GM21619 (cell line): ENCODE data around the gene AIG1.
"Not testable (repeated sequence)": the region's sequence is repeated elsewhere in the genome, so short reads cannot be mapped to it uniquely, and the experiment has no call there.

Experiments
- ATAC-seq: cut with Tn5 transposase; IDR thresholded peaks from one replicate; pipeline ENCODE4 v1.9.1; 2021; ENCODE audit not compliant: unreplicated experiment

Gene AIG1

DNA sequence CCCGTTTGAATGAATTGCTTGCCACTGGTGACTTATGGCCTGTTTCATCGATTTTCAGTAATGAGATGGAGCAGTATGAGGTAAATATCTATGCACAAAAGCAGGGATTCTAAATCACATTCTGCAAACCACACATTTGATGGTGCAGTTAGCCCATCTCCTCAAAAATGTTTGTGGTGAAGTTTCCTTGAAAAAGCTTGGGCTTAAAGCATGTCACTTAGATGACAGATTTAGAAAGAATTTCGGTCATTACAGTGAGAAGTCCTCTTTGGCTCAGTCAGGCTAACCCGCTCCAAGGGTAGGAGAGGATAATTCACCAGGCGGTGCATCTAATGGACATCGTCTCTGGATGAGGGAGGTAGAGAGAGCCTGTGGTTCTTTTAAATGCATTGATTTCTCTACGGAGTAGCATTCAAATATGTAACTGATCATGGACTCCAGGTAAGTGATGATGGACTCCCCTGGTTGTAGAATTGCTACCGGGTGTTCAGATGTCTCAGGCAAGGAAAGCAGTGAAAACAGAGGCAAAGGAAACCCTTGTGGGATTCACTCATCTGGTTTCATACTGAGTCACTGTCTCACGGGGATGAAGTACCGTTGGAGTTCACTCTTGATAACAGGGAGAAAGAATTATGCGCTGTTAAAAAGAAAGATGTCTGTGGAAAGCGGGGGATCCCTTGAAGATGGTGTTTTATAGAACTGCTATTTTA is 65.3 kb downstream of the AIG1 start:
- ATAC-seq: no peak

- peak; percentile 75 for ATAC-seq
These were observed 65.9 kb downstream of the AIG1 start for GRCh38 chr6:143126574-143126941.

- no peak for ATAC-seq
These were observed 67.4 kb downstream of the AIG1 start for GRCh38 chr6:143127941-143128680.

GRCh38 chr6:143128681-143129015 is 68.0 kb downstream of the AIG1 start:
- ATAC-seq: no peak

GRCh38 chr6:143130928-143131327 is 70.2 kb downstream of the AIG1 start:
- ATAC-seq: no peak

DNA sequence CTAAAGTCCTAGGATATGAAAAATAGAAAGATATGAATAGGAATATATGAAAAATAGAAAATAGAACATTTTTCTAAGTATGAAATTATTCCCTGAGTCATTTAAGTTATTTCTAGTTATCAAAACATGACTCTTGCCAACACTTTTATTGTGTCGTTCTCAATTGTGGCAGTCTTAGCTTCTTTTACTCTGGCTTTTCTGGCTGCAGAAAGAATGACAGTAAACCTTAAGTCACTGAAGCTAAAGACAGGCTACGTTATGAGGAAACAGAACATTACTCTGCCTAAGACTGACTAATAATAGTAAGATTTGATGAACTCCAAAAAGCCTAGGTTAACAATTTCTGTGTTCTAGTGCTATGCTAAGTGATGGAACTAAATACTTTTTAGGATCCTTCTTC is 74.6 kb downstream of the AIG1 start:
- no peak for ATAC-seq

DNA sequence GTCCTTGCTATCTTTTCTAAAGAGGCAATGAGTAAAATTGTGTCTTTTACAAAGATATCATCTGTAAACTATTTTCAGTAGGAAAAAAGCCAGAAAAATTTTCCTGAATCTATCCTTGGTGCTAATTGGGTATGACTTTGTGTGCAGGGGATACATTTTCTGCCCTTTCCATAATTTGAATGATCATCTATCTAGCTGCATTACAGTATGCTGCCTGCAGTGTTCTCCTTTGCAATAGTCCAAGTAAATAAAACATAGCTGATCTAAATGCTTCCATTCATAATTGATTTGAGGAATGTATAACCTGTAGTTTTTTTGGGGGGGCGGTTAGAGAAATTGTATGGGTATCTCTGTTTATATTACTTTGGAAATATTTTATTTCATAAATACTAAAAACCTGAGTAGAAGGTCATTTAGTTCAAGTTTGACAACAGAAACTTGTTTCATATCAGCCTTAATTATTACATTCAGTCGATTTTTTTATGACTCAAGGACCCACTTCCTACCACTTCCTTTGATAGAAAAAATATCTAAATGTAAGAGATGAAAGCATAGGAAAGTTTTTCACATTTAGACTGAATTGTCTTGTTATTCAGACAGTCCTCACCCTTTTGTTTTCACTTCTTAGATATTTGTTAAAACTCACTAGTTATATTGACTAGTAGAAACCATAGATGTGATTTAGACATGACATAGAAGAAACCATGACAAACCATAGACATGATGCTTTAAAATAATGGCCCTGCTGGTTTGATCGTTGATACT is 75.3 kb downstream of the AIG1 start:
- ATAC-seq: no peak

DNA sequence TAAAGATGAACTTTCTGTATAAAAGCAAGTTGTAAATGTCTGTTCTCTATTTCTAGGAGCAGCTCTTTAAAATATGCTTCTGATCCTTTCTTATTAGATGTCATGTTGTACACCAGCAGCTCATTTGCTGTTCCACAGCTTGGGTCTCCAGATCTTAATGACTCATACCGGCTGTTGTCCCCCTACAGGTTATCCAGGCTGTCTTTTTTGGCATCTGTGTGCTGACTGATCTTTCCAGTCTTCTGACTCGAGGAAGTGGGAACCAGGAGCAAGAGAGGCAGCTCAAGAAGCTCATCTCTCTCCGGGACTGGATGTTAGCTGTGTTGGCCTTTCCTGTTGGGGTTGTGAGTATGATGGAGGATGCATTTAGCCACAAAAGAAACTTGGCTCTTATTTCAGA is 76.0 kb downstream of the AIG1 start:
- no peak for ATAC-seq

- ATAC-seq: no peak
These were observed 78.6 kb downstream of the AIG1 start for GRCh38 chr6:143139239-143139784.

GRCh38 chr6:143139884-143140283 is 79.2 kb downstream of the AIG1 start:
- ATAC-seq: not testable (repeated sequence)

- no peak for ATAC-seq
These were observed 80.1 kb downstream of the AIG1 start for GRCh38 chr6:143140767-143141166.

- ATAC-seq: no peak
These were observed 80.8 kb downstream of the AIG1 start for GRCh38 chr6:143141442-143141841.

GRCh38 chr6:143146186-143146851 is 85.6 kb downstream of the AIG1 start:
- no peak for ATAC-seq

DNA sequence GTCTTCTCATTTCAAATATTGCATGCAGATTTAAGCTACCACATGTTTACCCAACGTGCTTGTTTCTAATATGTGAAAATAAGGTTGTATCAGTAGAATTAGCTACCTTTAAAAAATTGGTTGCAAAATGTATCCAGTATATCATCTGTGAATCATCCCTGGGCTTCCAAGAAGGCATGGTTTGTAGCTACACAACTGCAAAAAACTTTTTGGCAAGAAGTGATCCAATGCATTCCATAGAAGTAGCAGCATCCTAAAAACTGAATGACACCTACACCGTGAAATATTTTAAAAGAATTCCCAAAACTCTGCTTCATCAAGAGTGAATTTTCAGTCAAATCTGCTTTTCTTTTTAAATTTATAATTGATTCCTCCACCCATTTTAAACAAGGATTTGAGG is 89.1 kb downstream of the AIG1 start:
- ATAC-seq: no peak

GRCh38 chr6:143150281-143150680 is 89.6 kb downstream of the AIG1 start:
- ATAC-seq: no peak

GRCh38 chr6:143151381-143151780 is 90.7 kb downstream of the AIG1 start:
- no peak for ATAC-seq

DNA sequence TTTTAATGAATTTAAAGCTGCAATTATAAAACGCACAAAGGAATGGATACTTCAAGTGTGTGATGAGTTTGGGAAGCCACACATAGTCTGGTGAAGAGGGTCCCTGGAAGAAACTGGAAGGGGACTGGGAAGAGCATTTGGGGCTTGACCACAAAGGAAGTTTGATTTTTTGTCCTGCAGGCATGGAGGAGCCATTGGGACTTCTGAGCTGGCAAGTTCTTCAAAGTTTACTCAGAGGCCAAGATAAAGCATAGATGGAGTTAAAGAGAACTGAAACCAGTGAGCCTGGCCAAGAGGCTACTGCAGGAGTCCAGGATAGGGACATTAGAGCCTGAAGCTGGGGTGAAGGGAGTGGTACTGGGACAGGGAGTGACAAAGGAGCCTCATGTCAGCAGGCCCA is 95.0 kb downstream of the AIG1 start:
- ATAC-seq: no peak

- ATAC-seq: no peak
These were observed 96.4 kb downstream of the AIG1 start for GRCh38 chr6:143157131-143157530.

- ATAC-seq: no peak
These were observed 97.5 kb downstream of the AIG1 start for GRCh38 chr6:143158113-143158581.

DNA sequence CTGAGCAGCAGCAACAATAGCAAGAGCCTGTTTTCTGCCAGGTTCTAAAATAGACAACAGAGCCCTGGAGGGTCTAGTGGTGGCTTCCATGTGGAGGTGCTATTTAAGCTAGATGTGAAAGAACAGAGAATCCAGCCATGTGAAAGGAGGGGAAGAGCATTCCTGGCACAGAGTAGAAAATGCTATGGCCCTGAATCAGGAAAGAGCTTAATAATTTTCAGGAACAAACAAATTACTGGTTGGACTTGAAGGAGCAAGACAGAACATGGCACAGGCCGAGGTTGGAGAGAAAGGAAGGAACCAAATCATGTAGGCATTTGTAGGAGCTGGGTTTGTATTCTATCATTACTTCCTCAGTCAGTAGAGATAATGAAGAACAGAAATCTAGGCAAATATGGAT is 98.3 kb downstream of the AIG1 start:
- ATAC-seq: no peak

DNA sequence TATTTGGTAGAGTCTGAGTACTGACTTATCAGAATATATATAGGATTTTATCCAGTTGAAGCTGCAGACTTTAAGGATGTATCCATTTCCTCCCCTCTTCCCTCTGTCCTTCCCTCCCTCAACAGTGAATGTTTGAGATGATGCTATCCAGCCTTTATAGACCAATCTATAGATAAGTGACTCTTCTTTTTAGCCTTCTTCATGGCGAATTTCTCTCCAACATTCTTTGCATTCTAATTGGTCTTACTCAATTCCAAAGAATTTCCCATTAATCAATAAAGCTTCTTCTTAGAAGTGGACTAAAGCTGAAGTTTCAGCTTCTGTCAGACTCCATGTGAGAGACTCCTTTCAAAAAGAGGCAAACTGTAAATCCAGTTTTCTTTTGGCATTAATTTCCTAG is 99.3 kb downstream of the AIG1 start:
- ATAC-seq: no peak
